H9 (cell line): ENCODE results near the gene METTL2A. TPM values are rescaled to one million over a fixed set of nuclear protein-coding genes. Genes with fewer than 3 reads are reported as not detected.
"Not testable (repeated sequence)": the region's sequence is repeated elsewhere in the genome, so short reads cannot be mapped to it uniquely, and the experiment has no call there.

Experiments used
- DNase-seq: peaks from one replicate; pipeline ENCODE4 v3.0.0-alpha.2; 2017
- H2AFZ ChIP-seq: one replicate; pipeline ENCODE4 v1.6.1; 2013; ENCODE audit warnings: mild to moderate bottlenecking, low read length, control low read depth, moderate library complexity
- H2AK5ac ChIP-seq: 2 replicates; pipeline ENCODE4 v1.6.1; 2013; ENCODE audit warnings: low read length, control low read depth, mixed read lengths; ENCODE audit not compliant: insufficient read length
- H2BK120ac ChIP-seq: one replicate; pipeline ENCODE4 v1.6.1; 2013; ENCODE audit warnings: low read depth, mild to moderate bottlenecking, low read length, control low read depth, inconsistent platforms; ENCODE audit not compliant: poor library complexity, severe bottlenecking
- H2BK12ac ChIP-seq: 2 replicates; pipeline ENCODE4 v1.6.1; 2013; ENCODE audit warnings: low read length, control low read depth, mixed read lengths, low read depth; ENCODE audit not compliant: insufficient read length
- H2BK15ac ChIP-seq: 2 replicates; pipeline ENCODE4 v1.6.1; 2013; ENCODE audit warnings: low read depth, low read length, control low read depth
- H2BK20ac ChIP-seq: one replicate; pipeline ENCODE4 v1.6.1; 2013; ENCODE audit warnings: low read depth, mild to moderate bottlenecking, low read length, control low read depth, inconsistent platforms; ENCODE audit not compliant: poor library complexity, severe bottlenecking
- H2BK5ac ChIP-seq: 2 replicates; pipeline ENCODE4 v1.6.1; 2013; ENCODE audit warnings: low read length, control low read depth, mixed read lengths; ENCODE audit not compliant: insufficient read length
- H3K14ac ChIP-seq: 2 replicates; pipeline ENCODE4 v1.6.1; 2013; ENCODE audit warnings: low read length, control low read depth; ENCODE audit not compliant: insufficient read depth
- H3K18ac ChIP-seq: 2 replicates; pipeline ENCODE4 v1.6.1; 2013; ENCODE audit warnings: low read depth, mild to moderate bottlenecking, mixed read lengths, low read length, control low read depth; ENCODE audit not compliant: insufficient read length
- H3K23ac ChIP-seq: 2 replicates; pipeline ENCODE4 v1.6.1; 2013; ENCODE audit warnings: low read length, control low read depth, mixed read lengths, low read depth; ENCODE audit not compliant: insufficient read length
- H3K23me2 ChIP-seq: 2 replicates; pipeline ENCODE4 v1.6.1; 2013; ENCODE audit warnings: low read depth, mild to moderate bottlenecking, mixed read lengths, low read length, control low read depth; ENCODE audit not compliant: insufficient read length, poor library complexity, severe bottlenecking
- H3K27ac ChIP-seq: 2 replicates; pipeline ENCODE4 v1.5.1; 2013; ENCODE audit warnings: low read length, control low read depth, mixed read lengths, low read depth; ENCODE audit not compliant: insufficient read length
- H3K27me3 ChIP-seq: 2 replicates; pipeline ENCODE4 v1.6.1; 2013; ENCODE audit warnings: low read length, control low read depth, inconsistent platforms; ENCODE audit not compliant: insufficient read depth
- H3K4ac ChIP-seq: 2 replicates; pipeline ENCODE4 v1.6.1; 2013; ENCODE audit warnings: low read depth, mild to moderate bottlenecking, control low read depth, inconsistent platforms, low read length, moderate library complexity
- H3K4me1 ChIP-seq: 2 replicates; pipeline ENCODE4 v1.6.1; 2013; ENCODE audit warnings: low read length, control low read depth, inconsistent platforms; ENCODE audit not compliant: insufficient read depth
- H3K4me2 ChIP-seq: 2 replicates; pipeline ENCODE4 v1.6.1; 2013; ENCODE audit warnings: low read length, control low read depth, mixed read lengths; ENCODE audit not compliant: insufficient read length, insufficient read depth
- H3K56ac ChIP-seq: 2 replicates; pipeline ENCODE4 v1.6.1; 2013; ENCODE audit warnings: low read depth, mild to moderate bottlenecking, mixed read lengths, low read length, control low read depth; ENCODE audit not compliant: insufficient read length
- H3K79me1 ChIP-seq: 2 replicates; pipeline ENCODE4 v1.6.1; 2013; ENCODE audit warnings: low read depth, mild to moderate bottlenecking, moderate library complexity, low read length, control low read depth, inconsistent platforms; ENCODE audit not compliant: insufficient read depth, poor library complexity, severe bottlenecking
- H3K79me2 ChIP-seq: 2 replicates; pipeline ENCODE4 v1.6.1; 2013; ENCODE audit warnings: low read length, control low read depth, inconsistent platforms; ENCODE audit not compliant: insufficient read depth
- H3K9ac ChIP-seq: 2 replicates; pipeline ENCODE4 v1.6.1; 2013; ENCODE audit warnings: low read length, control low read depth, mixed read lengths; ENCODE audit not compliant: insufficient read length; ENCODE audit errors: extremely low read depth
- H3K9me3 ChIP-seq: one replicate; pipeline ENCODE4 v1.6.1; 2013; ENCODE audit warnings: low read depth, low read length, inconsistent platforms; ENCODE audit not compliant: control insufficient read depth
- H3T11ph ChIP-seq: one replicate; pipeline ENCODE4 v1.6.1; 2013; ENCODE audit warnings: mild to moderate bottlenecking, low read length, control low read depth, inconsistent platforms
- H4K20me1 ChIP-seq: one replicate; pipeline ENCODE4 v1.6.1; 2013; ENCODE audit not compliant: control insufficient read depth, insufficient read length, insufficient read depth
- H4K5ac ChIP-seq: 2 replicates; pipeline ENCODE4 v1.6.1; 2013; ENCODE audit warnings: low read depth, mild to moderate bottlenecking, mixed read lengths, low read length, control low read depth; ENCODE audit not compliant: insufficient read length
- H4K8ac ChIP-seq: replicated peaks from 2 replicates; pipeline ENCODE4 v1.6.1; 2013; ENCODE audit warnings: low read length, control low read depth, mixed read lengths, low read depth; ENCODE audit not compliant: insufficient read length
- H4K91ac ChIP-seq: 2 replicates; pipeline ENCODE4 v1.6.1; 2013; ENCODE audit warnings: low read depth, mild to moderate bottlenecking, moderate library complexity, mixed read lengths, low read length, control low read depth; ENCODE audit not compliant: insufficient read length
- H3K27ac Mint-ChIP-seq, 3 experiments: 2 replicates in 2 of 3; 3 replicates in 1 of 3; pipeline ENCODE4 v1.8.0; 2020 to 2021; ENCODE audit warnings: mixed read lengths in 3 of 3, mild to moderate bottlenecking in 1 of 3, moderate library complexity in 1 of 3
- H3K27me3 Mint-ChIP-seq: 2 replicates; pipeline ENCODE4 v1.8.0; 2021; ENCODE audit warnings: low read depth, mild to moderate bottlenecking, moderate library complexity, mixed read lengths
- H3K36me3 Mint-ChIP-seq, 3 experiments: 2 replicates in 2 of 3; 3 replicates in 1 of 3; pipeline ENCODE4 v1.8.0; 2020 to 2021; ENCODE audit warnings: low read depth in 3 of 3, mixed read lengths in 3 of 3; ENCODE audit not compliant: insufficient read depth in 1 of 3
- H3K4me1 Mint-ChIP-seq, 2 experiments: 2 replicates each; pipeline ENCODE4 v1.8.0; 2020; ENCODE audit warnings: mixed read lengths in 2 of 2
- H3K4me3 Mint-ChIP-seq, 2 experiments: 2 replicates in 1 of 2; 3 replicates in 1 of 2; pipeline ENCODE4 v1.8.0; 2020 to 2021; ENCODE audit warnings: mild to moderate bottlenecking in 2 of 2, mixed read lengths in 2 of 2, moderate library complexity in 1 of 2
- H3K9me3 Mint-ChIP-seq, 2 experiments: 2 replicates in 1 of 2; 3 replicates in 1 of 2; pipeline ENCODE4 v1.8.0; 2020; ENCODE audit warnings: mild to moderate bottlenecking in 2 of 2, mixed read lengths in 2 of 2, moderate library complexity in 1 of 2
- WGBS: extraction: QIAGEN DNeasy Blood & Tissue Kit; methylation state at CpG from one replicate; pipeline ENCODE4 v1.1.7; 2013; ENCODE audit warnings: missing lambda C conversion rate, low lambda C conversion rate, mixed read lengths; ENCODE audit not compliant: insufficient read length; ENCODE audit errors: extremely low coverage; 5-methylcytosine and 5-hydroxymethylcytosine counted together
- total RNA-seq: library from RNA; stranded (reverse); gene quantifications from 2 replicates; pipeline ENCODE4 v1.2.1, GENCODE V29; 2021

METTL2A gene
- total RNA-seq, 1 experiment from 2014 or later, result 39.3 TPM

- H3K36me3 Mint-ChIP-seq, result peaks cover 5 to 15% (median 6%) of the 10 kb centered on the region in 3 experiments; a peak in 6 of 7 replicates
- H3K23ac ChIP-seq, DNase-seq, H3K18ac ChIP-seq, H3K27ac ChIP-seq, H2BK20ac ChIP-seq, H4K20me1 ChIP-seq, H3K14ac ChIP-seq, H3K27me3 ChIP-seq, H4K8ac ChIP-seq, H3T11ph ChIP-seq, H3K9me3 ChIP-seq, H3K79me2 ChIP-seq, H3K56ac ChIP-seq, H3K4ac ChIP-seq, H3K27me3 Mint-ChIP-seq, H3K9me3 Mint-ChIP-seq, H2AK5ac ChIP-seq, H2BK5ac ChIP-seq, H3K4me2 ChIP-seq, H3K23me2 ChIP-seq, H3K79me1 ChIP-seq, H2BK120ac ChIP-seq, H3K4me1 Mint-ChIP-seq, H3K9ac ChIP-seq, H2BK15ac ChIP-seq, H2BK12ac ChIP-seq, H2AFZ ChIP-seq, H3K4me3 Mint-ChIP-seq, H3K4me1 ChIP-seq, H4K5ac ChIP-seq, H4K91ac ChIP-seq: not testable (repeated sequence)
- no CpG with 5 or more reads among the region's 4 CpGs for WGBS
- peak overlapping the region in 1 of 3 experiments; percentile 67; a peak in 2 of 7 replicates for H3K27ac Mint-ChIP-seq
Observed at GRCh38 chr17:62453656-62454055, 30.0 kb downstream of the METTL2A start.

GRCh38 chr17:62454111-62454510 lies 30.4 kb downstream of the METTL2A start:
- H4K8ac ChIP-seq, H3K4me2 ChIP-seq, H4K91ac ChIP-seq, H3K14ac ChIP-seq, H3K4me3 Mint-ChIP-seq, H3K4me1 ChIP-seq, H3K18ac ChIP-seq, H3K9me3 ChIP-seq, H3K4me1 Mint-ChIP-seq, H3T11ph ChIP-seq, H2AK5ac ChIP-seq, H2BK12ac ChIP-seq, H3K27ac ChIP-seq, H3K27me3 Mint-ChIP-seq, H4K20me1 ChIP-seq, H2BK120ac ChIP-seq, H3K9ac ChIP-seq, H4K5ac ChIP-seq, H3K79me1 ChIP-seq, H3K9me3 Mint-ChIP-seq, H3K23me2 ChIP-seq, DNase-seq, H2BK20ac ChIP-seq, H2BK5ac ChIP-seq, H3K79me2 ChIP-seq, H2AFZ ChIP-seq, H3K23ac ChIP-seq, H3K27me3 ChIP-seq, H2BK15ac ChIP-seq, H3K56ac ChIP-seq, H3K4ac ChIP-seq: not testable (repeated sequence)
- WGBS, result no CpG with 5 or more reads among the region's 3 CpGs
- Mint-ChIP-seq H3K36me3 (peaks cover 2 to 12% (median 2%) of the 10 kb centered on the region in 3 experiments; a peak in 5 of 7 replicates), H3K27ac (peak overlapping the region in 1 of 3 experiments; percentile 48; a peak in 2 of 7 replicates)
